GM10847 (cell line): Measurements from ENCODE around the gene CACNA1C.

ENCODE experiments used
- POLR2A ChIP-seq: IDR thresholded peaks from 2 replicates; pipeline ENCODE4 v1.6.1; 2011; ENCODE audit not compliant: insufficient read length; ENCODE audit errors: extremely low read depth

CACNA1C gene

GRCh38 chr12:2691006-2691344, 638.2 kb downstream of the CACNA1C start:
- no peak for TF ChIP-seq POLR2A

- TF ChIP-seq POLR2A: no peak
Observed at GRCh38 chr12:2691345-2692071, 638.7 kb downstream of the CACNA1C start.

GRCh38 chr12:2692080-2692479, 639.3 kb downstream of the CACNA1C start:
- no peak for TF ChIP-seq POLR2A

GRCh38 chr12:2693244-2693860, 640.6 kb downstream of the CACNA1C start:
- no peak for TF ChIP-seq POLR2A

- TF ChIP-seq POLR2A: no peak
Observed at GRCh38 chr12:2693980-2694610, 641.3 kb downstream of the CACNA1C start.

- TF ChIP-seq POLR2A: no peak
Observed at GRCh38 chr12:2696136-2696535, 643.3 kb downstream of the CACNA1C start.

GRCh38 chr12:2697057-2697800, 644.4 kb downstream of the CACNA1C start:
- no peak for TF ChIP-seq POLR2A

- TF ChIP-seq POLR2A: no peak
Observed at GRCh38 chr12:2698566-2698965, 645.8 kb downstream of the CACNA1C start.

- TF ChIP-seq POLR2A: no peak
Observed at GRCh38 chr12:2710701-2711100, 657.9 kb downstream of the CACNA1C start.

GRCh38 chr12:2719392-2719791, 666.6 kb downstream of the CACNA1C start:
- TF ChIP-seq POLR2A: no peak

- TF ChIP-seq POLR2A: no peak
Observed at GRCh38 chr12:2722806-2723205, 670.0 kb downstream of the CACNA1C start.

- no peak for TF ChIP-seq POLR2A
Observed at GRCh38 chr12:2732290-2732689, 679.5 kb downstream of the CACNA1C start.

- no peak for TF ChIP-seq POLR2A
Observed at GRCh38 chr12:2733493-2734355, 680.9 kb downstream of the CACNA1C start.

- no peak for TF ChIP-seq POLR2A
Observed at GRCh38 chr12:2735432-2735831, 682.6 kb downstream of the CACNA1C start.
